HepG2 (cell line): ENCODE data around the gene NGDN. TPM values are rescaled to one million over a fixed set of nuclear protein-coding genes. Genes with fewer than 3 reads are reported as not detected.

Experiments
- ATAD3A ChIP-seq: sonication (generic); formaldehyde crosslinking; IDR thresholded peaks from 2 replicates; pipeline ENCODE4 v1.4.0; 2020; ENCODE audit warnings: missing genetic modification reagents
- ATF5 ChIP-seq: sonication (generic); formaldehyde crosslinking; IDR thresholded peaks from 2 replicates; pipeline ENCODE4 v1.4.0; 2020; ENCODE audit warnings: mild to moderate bottlenecking, low read depth, missing genetic modification reagents
- FLYWCH1 ChIP-seq: sonication (generic); formaldehyde crosslinking; IDR thresholded peaks from 2 replicates; pipeline ENCODE4 v1.8.1; 2023; ENCODE audit warnings: mild to moderate bottlenecking, missing genetic modification reagents
- HHEX ChIP-seq: IDR thresholded peaks from 2 replicates; pipeline ENCODE4 v1.6.1; 2016; ENCODE audit warnings: control low read depth
- MED8 ChIP-seq: sonication (generic); formaldehyde crosslinking; IDR thresholded peaks from 2 replicates; pipeline ENCODE4 v1.8.1; 2023; ENCODE audit warnings: mild to moderate bottlenecking, missing genetic modification reagents; ENCODE audit not compliant: insufficient replicate concordance
- MYC ChIP-seq: sonication (generic); formaldehyde crosslinking; IDR thresholded peaks from 2 replicates; pipeline ENCODE4 v1.9.0; 2021; ENCODE audit warnings: missing genetic modification reagents, borderline replicate concordance
- NR2F1 ChIP-seq, 2 experiments: fragments of 450-650 bp in 1 of 2; formaldehyde crosslinking in 1 of 2; IDR thresholded peaks; 2 replicates each; pipeline versions ENCODE4 v1.5.0 to v1.6.1; 2016 to 2020; ENCODE audit warnings: mild to moderate bottlenecking in 1 of 2, missing compliant biosample characterization in 1 of 2, missing genetic modification reagents in 1 of 2, moderate library complexity in 1 of 2
- PBX2 ChIP-seq: IDR thresholded peaks from 2 replicates; pipeline ENCODE4 v1.6.1; 2016; ENCODE audit warnings: control low read depth
- PHF5A ChIP-seq: IDR thresholded peaks from one replicate; pipeline ENCODE4 v1.6.1; 2018; ENCODE audit warnings: low read depth, missing genetic modification reagents; ENCODE audit not compliant: unreplicated experiment
- RBM39 ChIP-seq: fragments of 200-400 bp; formaldehyde crosslinking; IDR thresholded peaks from one replicate; pipeline ENCODE4 v1.6.1; 2018; ENCODE audit warnings: antibody characterized with exemption, mild to moderate bottlenecking, low read depth, low read length; ENCODE audit not compliant: poor library complexity, severe bottlenecking
- SP1 ChIP-seq, 2 experiments: fragments of 450-650 bp in 1 of 2; sonication (generic) in 1 of 2; formaldehyde crosslinking in 1 of 2; IDR thresholded peaks; 2 replicates each; pipeline versions ENCODE4 v1.4.0 to v1.6.1; 2016 to 2020; ENCODE audit warnings: missing genetic modification reagents in 1 of 2
- SPEN ChIP-seq: sonication (generic); formaldehyde crosslinking; IDR thresholded peaks from 2 replicates; pipeline ENCODE4 v1.5.1; 2020; ENCODE audit warnings: low read depth, mild to moderate bottlenecking, missing genetic modification reagents
- STAT5B ChIP-seq: sonication (generic); formaldehyde crosslinking; IDR thresholded peaks from 2 replicates; pipeline ENCODE4 v1.4.0; 2020; ENCODE audit warnings: missing genetic modification reagents
- STAT6 ChIP-seq: sonication (generic); formaldehyde crosslinking; IDR thresholded peaks from 2 replicates; pipeline ENCODE4 v1.4.0; 2020; ENCODE audit warnings: missing genetic modification reagents, mild to moderate bottlenecking, borderline replicate concordance
- TBP ChIP-seq: sonication (generic); formaldehyde crosslinking; IDR thresholded peaks from 2 replicates; pipeline ENCODE4 v1.5.0; 2020; ENCODE audit warnings: missing genetic modification reagents
- TRIM22 ChIP-seq: fragments of 450-650 bp; IDR thresholded peaks from 2 replicates; pipeline ENCODE4 v1.6.1; 2017
- UBTF ChIP-seq: sonication (generic); formaldehyde crosslinking; IDR thresholded peaks from 2 replicates; pipeline ENCODE4 v1.4.0; 2020; ENCODE audit warnings: mild to moderate bottlenecking, missing genetic modification reagents
- ZFP1 ChIP-seq: IDR thresholded peaks from 2 replicates; pipeline ENCODE4 v1.6.1; 2016
- ZFY ChIP-seq: sonication (generic); formaldehyde crosslinking; IDR thresholded peaks from 2 replicates; pipeline ENCODE4 v1.4.0; 2020; ENCODE audit warnings: missing genetic modification reagents
- ZNF235 ChIP-seq: sonication (generic); formaldehyde crosslinking; IDR thresholded peaks from 2 replicates; pipeline ENCODE4 v1.8.1; 2023; ENCODE audit warnings: mild to moderate bottlenecking, missing genetic modification reagents, borderline replicate concordance
- ZNF331 ChIP-seq: sonication (generic); formaldehyde crosslinking; IDR thresholded peaks from 2 replicates; pipeline ENCODE4 v1.4.0; 2020; ENCODE audit warnings: missing genetic modification reagents
- ZSCAN29 ChIP-seq: sonication (generic); formaldehyde crosslinking; conservative IDR thresholded peaks from 2 replicates; pipeline ENCODE4 v1.4.0; 2020; ENCODE audit warnings: mild to moderate bottlenecking, missing genetic modification reagents
- polyA plus RNA-seq, 8 experiments: library from polyadenylated mRNA; depleted of rRNA in 3 of 8; stranded (reverse) in 7 of 8; unstranded in 1 of 8; fragments of >200 nt; fragmentation: Illumina TruSeq in 4 of 8; extraction: Trizol in 4 of 8; gene quantifications; 2 replicates each; pipeline versions ENCODE4 v1.2.1 to v1.2.3, GENCODE V29; 2011 to 2016; ENCODE audit warnings: low read depth in 4 of 8, missing spikeins in 1 of 8, mixed read lengths in 1 of 8; ENCODE audit not compliant: insufficient read depth in 1 of 8
- total RNA-seq, 5 experiments: library from RNA; depleted of rRNA; stranded (reverse); fragments of >200 nt; fragmentation: Illumina TruSeq; extraction: Trizol; gene quantifications; 2 replicates each; pipeline ENCODE4 v1.2.3, GENCODE V29; 2016; ENCODE audit warnings: low read depth in 1 of 5

NGDN gene
- total and polyA plus RNA-seq, 2 of the 13 experiments (the other 11 are each of a cell fraction or from before 2014, with no cell fraction given) = 154 to 216 TPM

- peak; percentile 58; the same call in 1 of the 2 replicates for TF ChIP-seq STAT6 (CRISPR knock-in tag)
- TF ChIP-seq NR2F1 (CRISPR knock-in tag; IDR thresholded peaks at IDR 0.05) = 0 out of 4 replicates have a peak, but pooled peaks of 1 of the 2 experiments have one; percentile 20
- TF ChIP-seq FLYWCH1 = 0 out of 2 replicates have a peak, but pooled peaks have one; percentile 47
- no peak for TF ChIP-seq HHEX
- TF ChIP-seq PBX2 (CRISPR knock-in tag) = no peak
- TF ChIP-seq UBTF (CRISPR knock-in tag) = peak; percentile 42; the same call in 1 of the 2 replicates
- TF ChIP-seq ZSCAN29 = no peak; the same call in 1 of the 2 replicates
- TF ChIP-seq ATF5 (CRISPR knock-in tag) = peak; percentile 34; the same call in 1 of the 2 replicates
- no peak for TF ChIP-seq TRIM22
- TF ChIP-seq ATAD3A (CRISPR knock-in tag) = no peak; the same call in 1 of the 2 replicates
- peak; percentile 59; the same call in 1 of the 2 replicates for TF ChIP-seq ZFY (CRISPR knock-in tag)
- no peak for TF ChIP-seq RBM39
- TF ChIP-seq ZNF235 (CRISPR knock-in tag) = 0 out of 2 replicates have a peak, but pooled peaks have one; percentile 15
- no peak for TF ChIP-seq MYC (CRISPR knock-in tag)
- TF ChIP-seq SP1 (IDR thresholded peaks at IDR 0.05) = no peak
- no peak for TF ChIP-seq SP1 (CRISPR knock-in tag; IDR thresholded peaks at IDR 0.05)
- no peak for TF ChIP-seq MED8
- TF ChIP-seq TBP = no peak
- TF ChIP-seq ZFP1 (CRISPR knock-in tag) = no peak
- no peak for TF ChIP-seq STAT5B (CRISPR knock-in tag)
- no peak for TF ChIP-seq PHF5A (CRISPR knock-in tag)
- TF ChIP-seq ZNF331 (CRISPR knock-in tag) = no peak
- TF ChIP-seq SPEN (CRISPR knock-in tag) = 0 out of 2 replicates have a peak, but pooled peaks have one; percentile 20
Measured at GRCh38 chr14:23469906-23470403, 452 bp downstream of the NGDN start (continued).
